GM18870 (cell line): Measurements from ENCODE around the gene LRP1B.

Source experiments
- ATAC-seq: cut with Tn5 transposase; IDR thresholded peaks from one replicate; pipeline ENCODE4 v1.9.1; 2021; ENCODE audit warnings: moderate library complexity; ENCODE audit not compliant: unreplicated experiment

Gene LRP1B

DNA sequence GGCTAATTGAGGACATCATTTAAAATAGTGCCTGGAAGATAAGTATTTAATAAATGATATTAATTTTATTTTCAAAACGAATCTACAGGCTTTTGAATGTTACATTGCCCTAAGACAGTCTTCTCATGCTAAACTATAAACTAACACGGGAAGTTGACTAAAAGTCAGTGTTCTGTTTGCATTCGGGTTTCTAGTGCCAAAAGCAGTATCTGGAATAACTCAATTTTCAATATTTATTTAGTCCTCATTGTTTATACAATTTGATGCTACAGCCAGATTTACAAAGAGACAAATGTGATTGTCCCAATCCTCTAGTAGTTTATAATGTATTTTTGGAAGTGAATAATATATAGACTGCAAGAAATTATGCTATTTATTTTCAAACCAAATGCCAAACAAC is 429.2 kb downstream of the LRP1B start:
- no peak for ATAC-seq

- ATAC-seq, result no peak
Observed at GRCh38 chr2:141699573-141699972, 431.2 kb downstream of the LRP1B start.

DNA sequence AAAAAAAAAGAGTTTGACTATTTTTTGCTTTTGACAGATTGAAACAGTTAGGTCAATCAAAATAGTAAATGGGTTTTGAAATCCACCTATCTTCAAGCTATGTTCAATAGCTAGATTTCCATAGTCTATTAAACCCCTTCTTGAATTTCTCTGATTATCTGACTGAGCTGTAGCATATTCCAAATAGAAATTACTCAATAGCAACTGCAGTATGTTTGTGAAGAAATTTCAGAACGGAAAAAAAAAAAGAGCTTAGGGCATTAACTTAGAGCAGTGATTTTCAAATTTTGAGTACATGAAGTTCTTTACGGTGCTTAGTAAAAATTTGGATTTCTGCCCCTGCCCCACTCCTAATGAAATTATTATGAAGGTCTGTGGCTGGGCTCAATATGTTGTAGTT is 432.3 kb downstream of the LRP1B start:
- no peak for ATAC-seq

DNA sequence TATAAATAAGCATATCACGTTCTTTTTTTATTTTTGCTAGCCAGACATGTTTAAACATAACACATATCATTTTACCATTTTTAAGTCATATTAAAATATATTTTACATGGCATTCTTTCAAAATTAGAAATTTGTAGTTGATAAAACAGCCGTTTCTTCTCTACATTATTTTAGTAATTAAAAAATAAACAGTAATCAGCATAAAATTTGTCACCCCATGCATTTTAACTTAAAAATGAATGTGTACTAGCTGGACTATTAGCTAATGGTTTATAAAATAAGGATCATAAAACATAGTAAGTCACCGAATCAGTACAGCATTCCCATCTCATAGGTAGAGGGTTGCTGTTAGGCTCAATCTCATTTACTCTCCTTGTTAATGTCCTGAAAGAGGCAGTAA is 433.8 kb downstream of the LRP1B start:
- no peak for ATAC-seq

DNA sequence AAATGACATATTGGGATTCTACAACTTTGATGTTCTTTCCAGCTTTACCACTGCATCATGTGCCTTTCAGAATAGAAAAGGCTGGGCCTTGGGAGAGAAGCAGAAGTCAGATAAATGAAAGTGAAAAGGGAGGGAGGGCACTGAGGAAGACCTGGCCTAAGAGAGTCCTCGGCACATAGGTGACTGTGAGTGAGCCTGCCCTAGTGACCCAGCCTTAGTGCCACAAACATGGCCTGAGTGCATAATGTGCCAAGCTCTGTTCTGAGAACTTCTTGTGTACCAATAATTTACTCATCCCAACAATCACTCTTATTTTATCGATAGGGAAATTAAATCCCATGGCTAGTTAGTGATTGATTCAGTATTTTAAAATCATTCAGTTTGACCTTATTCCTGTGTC is 436.6 kb downstream of the LRP1B start:
- no peak for ATAC-seq

- ATAC-seq, result no peak
Observed at GRCh38 chr2:141692829-141693228, 438.0 kb downstream of the LRP1B start.

DNA sequence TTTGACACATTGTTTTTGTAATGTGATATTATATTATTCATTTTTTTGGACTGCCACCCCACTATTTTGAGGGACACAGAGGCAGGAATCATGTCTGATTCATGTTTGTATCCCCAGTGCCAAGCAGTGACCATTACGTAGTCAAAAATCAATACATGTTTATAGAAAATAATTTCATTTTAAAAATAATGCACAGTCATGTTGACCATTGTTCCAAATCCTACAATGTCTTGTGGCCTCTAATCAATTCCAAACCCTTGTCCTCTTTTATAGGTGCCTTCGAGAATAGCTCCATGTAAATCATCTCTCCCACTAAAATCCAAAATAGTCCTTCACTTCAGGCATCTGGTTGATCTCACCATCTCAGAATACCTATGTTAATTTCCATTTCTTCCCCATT is 454.7 kb downstream of the LRP1B start:
- ATAC-seq, result no peak

DNA sequence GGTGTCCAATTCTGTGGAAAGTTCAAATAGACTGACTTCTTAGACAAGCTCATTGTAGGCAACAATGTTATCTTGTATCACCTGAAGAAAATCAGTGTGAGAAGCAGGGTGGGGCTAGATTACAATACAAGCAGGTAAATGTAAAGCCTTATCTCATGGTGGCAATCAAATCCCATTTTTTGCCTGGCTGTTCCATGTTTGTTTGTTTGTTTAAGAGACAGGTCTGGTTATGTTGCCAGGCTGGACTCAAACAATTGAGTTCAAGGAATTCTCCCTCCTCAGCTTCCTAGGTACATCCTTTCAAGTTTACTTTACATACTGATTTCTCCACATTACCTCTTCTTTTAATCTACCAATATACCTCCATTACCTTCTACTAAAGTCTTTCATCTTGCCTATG is 464.6 kb downstream of the LRP1B start:
- ATAC-seq, result no peak

- ATAC-seq, result no peak
Observed at GRCh38 chr2:141660232-141660631, 470.6 kb downstream of the LRP1B start.

DNA sequence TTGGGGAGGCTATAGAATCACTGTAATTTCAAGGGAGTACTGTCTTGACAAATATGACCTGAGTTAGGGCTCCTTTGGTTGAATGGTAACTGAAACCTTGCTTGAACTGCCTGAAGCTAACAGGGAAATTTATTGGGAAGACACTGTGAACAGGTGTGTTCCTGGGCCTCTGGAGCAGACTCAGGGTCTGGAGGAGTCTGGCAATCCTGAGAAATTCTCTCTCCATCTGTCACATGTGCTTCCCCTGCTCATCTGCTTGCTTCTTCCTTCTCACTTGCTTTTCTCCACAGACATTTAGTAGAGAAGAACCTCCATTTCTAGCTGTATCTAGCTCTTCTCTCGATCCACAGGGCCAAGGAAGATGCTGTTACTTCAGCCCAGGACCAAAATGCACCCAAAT is 476.5 kb downstream of the LRP1B start:
- ATAC-seq, result no peak

DNA sequence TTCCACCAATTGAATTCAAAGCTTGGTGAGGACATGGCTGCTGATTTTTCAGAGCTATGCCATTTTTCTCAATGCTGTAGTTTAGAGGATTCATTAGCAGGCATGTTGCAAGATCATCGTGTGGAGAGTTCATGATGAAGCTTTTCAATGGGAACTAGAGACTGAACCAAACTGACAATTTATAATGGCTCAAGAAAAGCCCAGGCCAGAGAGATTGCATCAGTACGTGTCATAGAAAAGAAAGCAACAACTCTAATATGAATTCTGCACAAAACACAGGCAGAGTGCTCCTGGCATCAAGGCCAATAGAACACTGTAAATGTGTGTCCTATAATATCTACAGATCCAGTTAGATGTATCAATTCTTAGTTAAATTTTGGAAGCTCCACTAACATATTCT is 477.6 kb downstream of the LRP1B start:
- no peak for ATAC-seq

DNA sequence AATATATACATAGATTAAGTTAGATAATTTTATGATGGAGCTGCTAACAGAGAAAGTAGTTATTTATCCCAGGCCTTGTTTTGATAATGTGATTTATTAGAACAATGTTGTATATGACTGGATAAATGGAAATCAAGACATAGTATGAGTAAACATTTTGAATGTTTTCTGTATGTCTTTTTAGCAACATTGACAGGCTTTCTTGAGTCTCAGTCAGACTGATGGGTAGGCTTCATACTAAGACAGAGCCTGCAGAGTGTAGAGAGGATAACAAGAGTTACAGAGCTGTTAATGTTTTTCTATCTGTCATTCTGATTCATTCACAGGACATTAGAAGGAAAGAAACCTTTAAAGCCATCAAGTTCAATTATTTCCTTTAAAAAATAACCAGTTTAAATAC is 478.5 kb downstream of the LRP1B start:
- ATAC-seq, result no peak

DNA sequence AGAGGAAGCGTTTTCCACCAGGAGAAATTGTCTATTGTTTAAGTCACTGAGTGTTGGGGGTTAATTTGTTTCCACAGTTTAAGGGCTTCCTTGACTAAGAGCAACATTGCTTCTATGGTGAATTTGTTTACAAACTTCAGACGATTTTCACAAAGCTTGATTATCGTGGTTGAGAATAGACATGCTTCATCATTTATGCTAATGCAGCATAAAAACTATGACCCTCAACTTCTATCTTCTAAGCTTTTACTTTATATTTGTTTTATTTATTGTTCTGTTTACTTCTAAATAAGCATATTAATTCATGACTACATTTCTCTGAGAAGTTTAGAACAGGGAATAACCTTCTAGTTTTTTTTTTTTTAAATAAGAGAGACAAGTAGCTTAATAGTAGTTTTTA is 483.5 kb downstream of the LRP1B start:
- ATAC-seq, result no peak

DNA sequence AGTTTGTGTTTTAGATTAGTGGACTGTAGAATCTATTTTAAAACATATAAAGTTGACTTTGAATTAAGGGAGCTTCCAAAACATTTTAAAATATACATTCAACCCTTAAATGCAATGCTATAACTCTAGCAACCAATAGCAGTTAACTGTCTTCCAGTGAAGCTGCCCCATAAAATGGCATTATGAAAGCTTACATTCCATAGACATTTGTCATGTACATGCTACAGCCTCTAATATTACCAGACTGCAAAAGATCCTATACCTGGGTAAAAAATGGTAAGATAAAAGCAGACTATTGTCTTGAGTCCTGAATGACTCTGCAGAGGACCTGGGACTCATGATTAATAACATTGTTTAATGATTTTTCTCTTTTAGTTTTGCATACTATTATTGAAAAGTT is 489.4 kb downstream of the LRP1B start:
- no peak for ATAC-seq

- no peak for ATAC-seq
Observed at GRCh38 chr2:141639809-141640208, 491.0 kb downstream of the LRP1B start.

DNA sequence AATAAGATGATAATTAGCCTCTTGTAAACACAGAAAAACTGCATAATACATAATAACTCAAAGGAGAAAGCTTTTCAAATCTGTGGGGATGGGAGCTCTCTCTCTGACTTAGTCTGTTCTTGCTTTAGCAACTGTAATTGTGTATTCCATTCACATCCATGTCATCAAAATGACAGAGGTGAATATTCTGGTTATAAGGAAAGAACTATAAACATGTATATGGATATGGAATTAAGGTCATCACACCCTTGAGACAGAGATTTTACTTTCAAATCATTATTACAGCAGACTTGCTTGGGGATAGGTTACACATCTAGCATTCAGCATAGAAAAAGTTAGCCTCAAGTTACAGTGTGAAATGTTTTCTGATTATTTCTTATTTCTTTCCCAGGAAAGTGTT is 497.7 kb downstream of the LRP1B start:
- no peak for ATAC-seq

GRCh38 chr2:141630407-141630930 is 500.3 kb downstream of the LRP1B start:
- ATAC-seq, result no peak

- no peak for ATAC-seq
Observed at GRCh38 chr2:141620372-141620771, 510.4 kb downstream of the LRP1B start.

DNA sequence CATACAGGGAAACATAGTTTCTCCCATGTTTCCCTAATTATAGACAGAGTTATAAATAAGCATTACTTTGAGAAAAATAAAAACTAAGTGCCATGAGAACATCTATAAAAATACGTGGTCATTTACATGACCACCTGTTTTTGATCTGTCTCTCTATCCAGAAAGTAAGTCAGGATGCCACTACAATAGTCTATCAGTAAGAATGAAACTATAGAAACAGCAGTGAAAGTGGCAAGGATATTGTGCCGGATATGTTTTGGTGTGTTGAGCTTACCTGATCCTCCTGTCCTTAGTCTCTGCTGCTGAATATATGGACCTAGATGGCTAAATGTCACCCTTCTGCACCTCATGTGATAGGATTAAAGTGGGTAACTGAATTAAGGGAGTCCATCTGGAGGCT is 512.4 kb downstream of the LRP1B start:
- no peak for ATAC-seq

GRCh38 chr2:141611981-141612380 is 518.8 kb downstream of the LRP1B start:
- no peak for ATAC-seq

GRCh38 chr2:141611176-141611571 is 519.6 kb downstream of the LRP1B start:
- ATAC-seq, result no peak

DNA sequence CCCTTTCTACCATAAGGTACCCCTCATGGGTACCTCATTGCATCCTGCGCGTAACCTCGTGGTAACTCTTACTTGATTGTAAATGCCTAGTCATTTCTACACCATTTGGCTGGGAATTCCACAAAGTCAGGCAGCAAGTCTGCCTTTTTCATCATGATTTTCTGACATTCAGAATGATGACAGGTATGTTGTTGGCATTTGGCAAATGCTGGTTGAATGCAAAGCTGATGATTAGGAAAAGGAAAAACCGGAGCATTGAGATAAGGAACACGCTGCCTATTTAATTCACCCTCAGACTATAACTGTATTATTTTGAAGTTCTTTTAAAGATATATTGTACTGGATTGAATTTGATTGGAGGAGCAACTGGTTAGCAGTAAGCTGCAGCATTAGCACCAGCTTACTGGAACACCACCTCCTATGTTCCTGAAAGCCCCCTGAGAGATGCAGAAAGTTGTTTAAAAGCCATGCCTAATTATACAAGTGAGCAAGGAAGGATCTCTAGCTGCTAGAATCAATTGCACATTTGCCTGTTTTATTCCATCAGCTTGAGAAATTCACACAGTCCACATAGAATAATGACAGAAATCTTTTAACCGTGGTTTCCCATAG is 520.1 kb downstream of the LRP1B start:
- ATAC-seq, result no peak

DNA sequence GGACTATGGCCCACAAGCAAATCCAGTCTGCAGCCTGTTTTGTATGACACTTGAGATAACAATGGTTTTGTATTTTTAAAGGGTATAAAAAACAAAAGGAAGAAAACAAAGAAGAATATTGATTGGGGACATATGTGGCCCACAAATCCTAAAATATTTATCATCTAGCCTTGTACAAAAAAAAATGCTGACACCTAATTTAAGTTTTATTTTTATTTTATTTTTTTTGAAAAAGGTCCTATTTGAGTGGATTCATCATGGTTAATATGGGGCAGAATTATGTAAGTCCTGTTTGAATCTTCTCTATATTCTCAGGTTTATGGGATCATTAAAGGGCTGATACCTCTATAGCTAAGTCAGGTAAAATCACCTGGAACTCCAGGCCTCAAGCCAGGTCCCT is 525.7 kb downstream of the LRP1B start:
- ATAC-seq, result no peak
